HTR-8/SVneo (cell line): ENCODE results near the gene AADACL4.

ENCODE experiments used
- DNase-seq: peaks from one replicate; pipeline ENCODE4 v3.0.0; 2011; ENCODE audit warnings: low spot score, mixed read lengths; ENCODE audit not compliant: insufficient read length
- FAIRE-seq: peaks from 2 replicates; lab custom pipeline; 2011; peaks lifted over from hg19 to GRCh38; lab: Jason Lieb, UNC

Gene AADACL4

GRCh38 chr1:12610305-12610935, 33.5 kb upstream of the AADACL4 start:
- DNase-seq (no peak), FAIRE-seq (no peak)

GRCh38 chr1:12610941-12611340, 32.9 kb upstream of the AADACL4 start:
- DNase-seq (no peak), FAIRE-seq (no peak)

- FAIRE-seq (no peak), DNase-seq (no peak)
Observed at GRCh38 chr1:12613180-12613579, 30.7 kb upstream of the AADACL4 start.

GRCh38 chr1:12614402-12615158, 29.3 kb upstream of the AADACL4 start:
- FAIRE-seq (no peak), DNase-seq (no peak)

GRCh38 chr1:12615159-12615864, 28.6 kb upstream of the AADACL4 start:
- DNase-seq (no peak), FAIRE-seq (no peak)

- peak; percentile 20 for FAIRE-seq
Observed at GRCh38 chr1:12615865-12616708, 27.8 kb upstream of the AADACL4 start.

GRCh38 chr1:12616709-12617373, 27.0 kb upstream of the AADACL4 start:
- FAIRE-seq (no peak), DNase-seq (no peak)

More at GRCh38 chr1:12615865-12616708, 27.8 kb upstream of the AADACL4 start:
- DNase-seq = no peak

GRCh38 chr1:12617511-12617900, 26.4 kb upstream of the AADACL4 start:
- DNase-seq (no peak), FAIRE-seq (no peak)

GRCh38 chr1:12617901-12618660, 25.8 kb upstream of the AADACL4 start, which contains the start of gene DHRS3:
Gene DHRS3 (minus strand): TSS chr1:12618210. CDS start chr1:12617348, 862 bp downstream.
- FAIRE-seq (no peak), DNase-seq (peak; percentile 74)

- FAIRE-seq (no peak), DNase-seq (no peak)
Observed at GRCh38 chr1:12618661-12618964, 25.3 kb upstream of the AADACL4 start.

- FAIRE-seq (peak; percentile 33), DNase-seq (peak; percentile 85)
Observed at GRCh38 chr1:12618965-12619791, 24.7 kb upstream of the AADACL4 start.

- FAIRE-seq (no peak), DNase-seq (peak; percentile 67)
Observed at GRCh38 chr1:12619792-12620487, 23.9 kb upstream of the AADACL4 start.

GRCh38 chr1:12620488-12620865, 23.4 kb upstream of the AADACL4 start:
- DNase-seq (no peak), FAIRE-seq (no peak)

GRCh38 chr1:12620931-12621330, 23.0 kb upstream of the AADACL4 start:
- no peak for FAIRE-seq
- no peak for DNase-seq

GRCh38 chr1:12621346-12622335, 22.2 kb upstream of the AADACL4 start:
- no peak for FAIRE-seq

GRCh38 chr1:12622506-12622905, 21.4 kb upstream of the AADACL4 start:
- DNase-seq = no peak
- no peak for FAIRE-seq

More at GRCh38 chr1:12621346-12622335, 22.2 kb upstream of the AADACL4 start:
- DNase-seq = no peak
